ENCODE results near the gene FILIP1L. TPM values are rescaled to one million over a fixed set of nuclear protein-coding genes. Genes with fewer than 3 reads are reported as not detected.

The FILIP1L gene
- total RNA-seq, 1 donor from 2014 or later: 136 TPM

DNA sequence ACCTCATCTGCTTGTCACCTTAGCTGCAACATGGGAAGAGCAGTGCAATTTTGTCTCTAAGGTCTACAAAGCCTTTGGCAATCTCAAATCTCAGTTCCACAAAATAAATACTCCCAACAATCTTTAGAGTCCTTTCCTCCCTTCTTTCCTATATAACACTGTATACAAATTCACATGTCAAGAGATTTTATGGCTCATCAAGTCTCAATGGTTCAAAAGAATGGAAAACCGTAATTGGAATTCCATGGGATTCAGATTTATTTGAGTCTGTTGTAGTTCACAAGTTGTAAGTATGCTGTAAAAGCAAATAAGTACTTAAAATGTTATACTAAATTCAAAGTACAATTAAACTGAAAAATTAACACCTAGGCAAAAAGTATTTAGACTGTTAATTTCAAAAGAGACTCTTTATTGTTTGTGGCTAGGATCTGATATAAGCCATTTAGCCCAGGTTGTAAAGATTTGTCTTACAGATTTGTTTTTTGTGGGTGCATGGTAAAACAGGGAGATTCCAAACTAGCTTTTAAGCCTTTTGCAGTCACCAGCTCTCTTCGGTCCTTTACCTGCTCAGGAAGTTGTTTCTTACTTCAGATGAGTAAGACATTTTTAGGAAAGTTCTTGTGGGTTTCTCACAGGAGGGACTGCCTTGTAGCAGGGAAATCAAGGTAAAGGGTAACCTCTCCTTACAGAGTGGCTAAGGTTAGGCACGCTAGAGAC is 246.5 kb downstream of the FILIP1L start:
- no peak for DNase-seq (ENCODE audit: low spot score)

GRCh38 chr3:99866261-99866761 is 248.0 kb downstream of the FILIP1L start:
- DNase-seq (ENCODE audit: low spot score): no peak

GRCh38 chr3:99865321-99865720 is 249.0 kb downstream of the FILIP1L start:
- DNase-seq (ENCODE audit: low spot score): no peak

GRCh38 chr3:99864289-99864688 is 250.0 kb downstream of the FILIP1L start:
- DNase-seq (ENCODE audit: low spot score): no peak

DNA sequence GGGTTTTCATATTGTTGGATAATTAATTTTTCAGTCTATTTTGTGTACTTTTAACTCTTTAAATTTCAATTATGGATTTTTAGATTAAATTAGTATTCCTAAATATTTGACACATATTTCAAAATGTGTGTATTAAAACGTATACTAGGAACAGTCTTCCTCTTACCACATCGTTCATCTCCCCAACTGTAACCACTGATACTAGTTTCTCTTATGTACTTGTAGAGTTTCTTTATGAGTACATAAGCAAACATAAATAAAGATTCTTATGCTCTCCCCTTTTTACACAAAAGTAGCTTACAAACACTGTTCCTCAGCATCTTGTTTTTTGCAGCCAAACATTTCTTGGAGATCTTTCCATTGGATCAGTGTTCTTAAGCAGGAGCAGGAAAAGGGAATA is 250.7 kb downstream of the FILIP1L start:
- no peak for DNase-seq (ENCODE audit: low spot score)

DNA sequence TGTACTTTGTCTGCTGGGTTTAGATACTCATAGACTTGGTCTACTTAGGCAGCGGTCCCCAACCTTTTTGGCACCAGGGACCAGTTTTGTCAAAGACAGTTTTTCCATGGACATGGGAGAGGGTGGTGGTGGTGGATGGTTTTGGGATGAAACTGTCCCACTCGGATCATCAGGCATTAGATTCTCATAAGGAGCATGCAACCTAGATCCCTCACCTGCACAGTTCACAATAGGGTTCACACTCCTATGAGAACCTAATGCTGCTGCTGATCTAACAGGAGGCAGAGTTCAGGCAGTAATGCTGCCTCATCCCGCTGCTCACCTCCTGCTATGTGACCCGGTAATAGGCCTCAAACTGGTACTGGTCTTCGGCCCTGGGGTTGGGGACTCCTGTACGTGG is 251.3 kb downstream of the FILIP1L start:
- no peak for DNase-seq (ENCODE audit: low spot score)

DNA sequence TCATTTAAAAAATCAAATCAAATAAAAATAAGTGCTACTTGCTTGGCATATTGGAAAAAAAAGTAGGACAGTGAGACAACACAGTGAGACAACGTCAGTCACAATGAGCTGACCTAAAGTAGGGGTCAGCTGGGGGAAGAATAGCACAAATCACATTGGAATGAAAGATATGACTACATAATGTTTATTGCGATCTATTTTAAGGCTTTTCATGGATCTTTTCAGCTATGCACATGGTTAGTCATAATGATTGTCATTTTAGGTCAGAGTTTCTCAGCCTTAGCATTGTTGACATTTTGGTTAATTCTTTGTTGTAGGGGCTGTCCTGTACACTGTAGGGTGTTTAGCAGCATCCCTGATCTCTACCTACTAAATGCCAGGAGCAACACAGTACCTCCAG is 252.1 kb downstream of the FILIP1L start:
- DNase-seq (ENCODE audit: low spot score): no peak

DNA sequence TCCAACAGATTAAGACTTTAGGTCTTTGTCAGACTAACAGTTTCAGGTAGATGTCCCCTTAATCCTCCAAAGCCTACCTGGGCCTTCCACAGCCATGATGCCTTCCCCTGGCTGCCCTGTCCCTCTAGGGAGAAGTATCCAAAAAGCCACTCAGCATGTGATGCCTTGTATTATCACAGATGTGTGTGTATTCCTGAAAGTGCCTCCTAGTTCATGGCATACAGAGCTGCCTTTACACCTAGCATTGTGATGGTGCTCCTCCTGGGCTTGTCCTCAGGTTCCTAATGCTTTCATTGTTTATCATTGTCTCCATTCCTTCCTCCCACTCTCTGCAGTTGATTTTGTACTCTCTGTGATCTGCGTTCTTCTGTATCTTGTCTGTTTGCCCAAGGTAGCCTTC is 253.1 kb downstream of the FILIP1L start:
- DNase-seq (ENCODE audit: low spot score): no peak

GRCh38 chr3:99859825-99860224 is 254.5 kb downstream of the FILIP1L start:
- DNase-seq (ENCODE audit: low spot score): no peak

DNA sequence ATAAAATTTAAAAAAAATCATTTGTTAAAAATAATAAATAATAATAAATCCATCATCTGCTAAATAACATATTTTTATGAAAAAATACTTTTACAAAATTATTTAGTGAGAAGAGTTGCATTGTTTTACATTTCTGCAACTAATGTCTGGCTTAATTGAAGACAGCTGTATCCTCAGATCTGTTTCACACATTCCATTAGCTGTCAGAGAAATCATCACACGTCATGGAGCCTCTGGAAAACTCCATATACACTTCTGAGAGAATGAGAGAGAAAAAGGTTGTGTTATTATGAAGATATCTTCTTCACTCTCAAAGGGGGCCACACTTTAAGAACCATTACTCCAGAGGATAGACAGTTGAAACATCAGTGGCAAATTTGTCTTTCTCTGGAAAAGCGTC is 255.8 kb downstream of the FILIP1L start:
- no peak for DNase-seq (ENCODE audit: low spot score)

GRCh38 chr3:99857278-99857677 is 257.0 kb downstream of the FILIP1L start:
- DNase-seq (ENCODE audit: low spot score): no peak

GRCh38 chr3:99856437-99857220 is 257.7 kb downstream of the FILIP1L start:
- no peak for DNase-seq (ENCODE audit: low spot score)

GRCh38 chr3:99855900-99856299 is 258.4 kb downstream of the FILIP1L start:
- no peak for DNase-seq (ENCODE audit: low spot score)

- DNase-seq (ENCODE audit: low spot score): no peak
These were observed 259.5 kb downstream of the FILIP1L start for GRCh38 chr3:99854756-99855298.

DNA sequence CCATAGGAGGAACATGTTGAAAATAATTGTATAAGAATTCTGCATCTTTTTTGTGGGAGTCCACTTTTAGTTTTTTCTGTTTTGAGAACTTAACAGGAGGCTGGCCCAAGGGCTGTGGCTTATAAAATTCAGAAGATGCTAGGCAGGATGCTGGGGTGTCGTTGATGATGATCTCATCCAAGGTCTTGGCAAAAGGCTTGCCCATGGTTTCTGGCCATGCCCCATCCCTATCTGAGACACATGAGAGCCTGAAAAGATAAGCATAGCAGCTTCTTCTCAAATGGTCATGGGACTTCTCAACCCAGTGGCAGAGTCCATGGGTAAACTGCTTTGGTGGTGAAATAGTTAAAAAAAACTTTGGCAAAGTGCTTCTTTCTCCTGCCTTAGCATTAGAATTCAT is 261.4 kb downstream of the FILIP1L start:
- no peak for DNase-seq (ENCODE audit: low spot score)

GRCh38 chr3:99851955-99852354 is 262.3 kb downstream of the FILIP1L start:
- DNase-seq (ENCODE audit: low spot score): no peak

DNA sequence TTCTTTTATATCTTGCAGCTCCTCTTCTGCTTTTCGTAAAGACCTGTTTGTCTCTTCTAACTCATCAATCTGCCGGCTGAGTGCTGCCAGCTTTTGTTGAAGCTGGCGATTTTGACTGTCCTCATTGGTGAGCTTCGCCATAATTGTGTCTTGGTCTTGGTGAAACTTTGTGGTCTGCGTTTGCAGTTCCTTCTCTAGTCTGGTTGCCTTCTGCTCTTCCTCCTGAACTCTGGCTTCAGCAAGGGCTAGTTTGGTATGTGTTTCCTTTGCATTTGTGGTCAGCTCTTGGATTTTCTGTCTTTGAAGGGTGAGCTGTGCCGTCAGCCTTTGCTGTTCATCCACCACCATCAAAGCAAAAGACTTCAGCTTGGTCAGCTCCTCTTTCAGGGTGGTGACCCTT is 263.7 kb downstream of the FILIP1L start:
- no peak for DNase-seq (ENCODE audit: low spot score)

GRCh38 chr3:99848433-99848832 is 265.9 kb downstream of the FILIP1L start:
- DNase-seq (ENCODE audit: low spot score): no peak

- DNase-seq (ENCODE audit: low spot score): no peak
These were observed 267.7 kb downstream of the FILIP1L start for GRCh38 chr3:99846477-99847160.

- no peak for DNase-seq (ENCODE audit: low spot score)
These were observed 268.3 kb downstream of the FILIP1L start for GRCh38 chr3:99845999-99846398.

DNA sequence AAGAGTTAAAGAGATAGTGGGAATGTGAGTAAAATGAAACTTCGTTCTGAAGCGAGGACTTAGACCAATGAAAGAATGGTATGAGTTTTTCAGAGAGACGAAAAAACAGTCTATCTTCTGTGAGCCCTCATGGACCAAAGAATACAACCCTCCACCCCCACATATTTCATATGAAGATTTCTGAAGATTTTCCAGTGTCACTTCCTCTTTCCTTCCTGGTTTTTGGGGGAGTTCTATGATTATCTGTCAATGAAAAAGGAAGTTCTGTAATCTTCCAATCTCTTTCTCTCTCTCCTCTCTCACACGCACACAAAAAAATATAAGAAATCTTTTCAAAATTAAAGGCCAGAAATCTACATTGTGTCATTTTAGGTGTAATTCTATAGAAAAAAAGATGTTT is 269.0 kb downstream of the FILIP1L start:
- DNase-seq (ENCODE audit: low spot score): no peak

DNA sequence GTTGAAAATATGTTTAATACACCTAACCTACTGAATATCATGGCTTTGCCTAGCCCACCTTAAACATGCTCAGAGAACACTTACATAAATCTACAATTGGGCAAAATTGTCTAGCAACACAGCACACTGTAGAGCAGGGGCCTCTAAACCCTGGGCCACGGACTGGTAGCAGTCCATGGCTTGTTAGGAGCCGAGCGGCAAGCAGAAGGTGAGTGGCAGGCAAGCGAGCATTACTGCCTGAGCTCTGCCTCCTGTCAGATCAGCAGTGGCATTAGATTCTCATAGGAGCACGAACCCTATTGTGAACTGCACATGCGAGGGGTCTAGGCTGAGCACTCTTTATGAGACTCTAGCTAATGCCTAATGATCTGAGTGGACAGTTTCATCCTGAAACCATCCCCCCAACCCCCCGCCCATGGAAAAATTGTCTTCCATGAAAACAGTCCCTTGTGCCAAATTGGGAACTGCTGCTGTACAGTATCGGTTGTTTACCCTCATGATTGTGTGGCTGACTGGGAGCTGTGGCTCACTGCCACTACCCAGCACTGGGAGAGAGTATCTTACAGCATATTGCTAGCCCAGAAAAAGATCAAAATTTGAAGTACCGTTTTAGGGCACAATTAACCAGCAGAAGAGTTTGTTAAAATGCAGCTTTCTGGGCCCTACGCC is 270.6 kb downstream of the FILIP1L start:
- DNase-seq (ENCODE audit: low spot score): no peak
